ENCODE data around the gene HPS6. TPM values are rescaled to one million over a fixed set of nuclear protein-coding genes. Genes with fewer than 3 reads are reported as not detected.

HPS6 gene
- total RNA-seq, 4 donors from 2014 or later, result 3.8 to 28.4 (median 15.6) TPM

- peak overlapping the region; percentile 45 to 55 for H3K4me3 ChIP-seq
- peak overlapping the region; percentile 98 to 100 for H3K27ac ChIP-seq
- H3K4me1 ChIP-seq, result peaks cover 10 to 43% of the 10 kb centered on the region in 2 donors
- TF ChIP-seq CTCF (IDR thresholded peaks at IDR 0.05) (no peak), POLR2A (IDR thresholded peaks at IDR 0.05) (no peak)
- intact Hi-C loops (cut with DNase I; ENCODE audit: low total_unique reads), result no loop called here
- peak; percentile 32 to 39 for DNase-seq
- H3K36me3 ChIP-seq, result no peaks in the 10 kb centered on the region
- H3K9me3 ChIP-seq, result no peaks in the 10 kb centered on the region
- no peaks in the 10 kb centered on the region for H3K27me3 ChIP-seq
These were observed 49.1 kb downstream of the HPS6 start for GRCh38 chr10:102113956-102114857.

DNA sequence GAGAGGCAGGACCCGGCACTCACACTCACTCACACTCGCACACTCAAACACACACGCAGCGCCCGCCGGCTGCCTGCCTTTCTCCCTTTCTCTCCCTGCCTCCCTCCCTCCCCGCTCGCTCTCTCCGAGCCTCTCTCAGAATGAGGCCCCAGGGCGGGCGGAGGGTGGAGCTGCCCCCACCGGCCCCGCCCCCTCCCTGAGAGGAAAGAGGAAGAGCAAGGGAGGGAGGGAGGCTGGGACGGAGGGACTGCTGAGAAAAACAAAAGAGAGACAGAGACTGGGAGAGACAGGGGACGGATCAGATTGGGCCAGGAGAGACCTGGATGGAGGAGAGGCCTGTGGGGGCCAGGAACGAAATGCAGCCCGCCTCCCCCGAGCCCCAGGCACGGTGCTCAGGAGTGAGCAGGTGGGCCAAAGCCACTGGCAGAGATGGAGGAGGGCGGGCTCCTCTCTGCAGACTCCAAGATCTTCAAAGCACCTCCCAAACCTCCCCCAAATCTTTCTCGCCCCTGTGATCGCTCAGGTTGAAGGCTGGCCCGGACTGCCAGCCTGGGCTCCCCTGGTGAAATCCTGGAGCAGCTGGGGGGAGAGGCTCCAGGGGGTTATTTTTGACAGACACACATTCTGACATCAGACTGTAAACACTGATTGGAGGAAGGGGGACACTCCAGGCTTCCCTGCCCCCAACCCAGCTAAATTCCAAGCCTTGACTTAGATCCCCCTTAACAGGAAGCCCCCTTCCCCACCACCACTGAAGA lies 49.9 kb downstream of the HPS6 start:
- Histone ChIP-seq H3K9me3 (no peaks in the 10 kb centered on the region), H3K27me3 (no peaks in the 10 kb centered on the region), H3K4me1 (peaks cover 10 to 43% of the 10 kb centered on the region in 2 donors), H3K36me3 (no peaks in the 10 kb centered on the region), H3K4me3 (peak overlapping the region; percentile 45 to 55), H3K27ac (peak overlapping the region; percentile 98 to 100)
- TF ChIP-seq POLR2A (IDR thresholded peaks at IDR 0.05) (peak; percentile 56 to 59), CTCF (IDR thresholded peaks at IDR 0.05) (no peak)
- DNase-seq, result peak; percentile 87 to 88
- intact Hi-C loops (cut with DNase I; ENCODE audit: low total_unique reads), result no loop called here

DNA sequence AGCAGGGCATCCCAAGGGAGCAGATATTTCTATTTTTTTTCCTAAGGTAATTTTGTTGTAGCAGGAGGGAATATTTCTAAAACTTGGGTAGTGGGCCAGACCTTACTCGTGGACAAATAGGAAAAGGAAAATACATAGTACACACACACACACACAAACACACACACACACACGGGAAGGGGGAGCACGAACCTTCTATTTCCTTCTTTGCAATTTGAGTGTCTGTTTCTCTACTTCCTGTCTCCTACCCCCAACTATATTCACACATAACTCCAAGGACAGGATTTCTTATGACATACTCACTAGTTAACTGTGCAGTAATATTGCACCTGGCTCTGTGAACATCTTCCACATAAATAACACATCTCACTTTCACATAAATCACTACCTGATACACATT lies 50.6 kb downstream of the HPS6 start:
- intact Hi-C loops (cut with DNase I; ENCODE audit: low total_unique reads), result no loop called here
- peaks cover 10 to 43% of the 10 kb centered on the region in 2 donors for H3K4me1 ChIP-seq

DNA sequence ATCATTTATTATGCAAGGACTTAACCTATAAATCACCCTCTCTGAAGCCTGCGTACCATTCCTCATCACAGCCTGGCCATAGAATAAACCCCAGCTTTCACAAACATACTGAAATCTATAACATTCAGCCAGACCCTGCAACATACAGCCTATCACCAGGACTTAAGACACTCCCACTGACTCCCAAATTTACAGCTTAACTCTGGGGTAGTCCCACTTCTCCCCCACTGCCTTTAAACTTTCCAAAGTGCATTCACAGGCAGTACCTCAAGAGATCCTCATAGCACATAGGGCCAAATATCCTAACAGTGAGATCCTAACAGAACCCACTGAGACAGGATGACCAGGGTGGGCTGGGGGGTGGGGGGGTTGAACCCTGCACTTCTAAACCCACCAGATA lies 51.5 kb downstream of the HPS6 start:
- intact Hi-C loops (cut with DNase I; ENCODE audit: low total_unique reads), result no loop called here
- DNase-seq, result no peak
- Histone ChIP-seq H3K36me3 (no peaks in the 10 kb centered on the region), H3K4me3 (peak overlapping the region in 1 of 2 donors; percentile 84), H3K27ac (peak overlapping the region; percentile 98 to 100), H3K27me3 (no peaks in the 10 kb centered on the region), H3K9me3 (no peaks in the 10 kb centered on the region), H3K4me1 (peaks cover 10 to 43% of the 10 kb centered on the region in 2 donors)
- no peak for TF ChIP-seq CTCF (IDR thresholded peaks at IDR 0.05)
- no peak for TF ChIP-seq POLR2A (IDR thresholded peaks at IDR 0.05)

More for the DNA sequence above, 50.6 kb downstream of the HPS6 start:
- Histone ChIP-seq H3K4me3 (peak overlapping the region; percentile 45 to 55), H3K27me3 (no peaks in the 10 kb centered on the region), H3K9me3 (no peaks in the 10 kb centered on the region), H3K27ac (peak overlapping the region; percentile 98 to 100), H3K36me3 (no peaks in the 10 kb centered on the region)
- no peak for DNase-seq
- no peak for TF ChIP-seq CTCF (IDR thresholded peaks at IDR 0.05)
- TF ChIP-seq POLR2A (IDR thresholded peaks at IDR 0.05), result no peak

Small RNAs within 50 kb of the gene (small RNA-seq; reads per million reads assigned to genes)
- gene AL500527.1 (not detected), gene AL500527.2 (not detected)

Other genes with a start within 250 kb of the HPS6 start
- 100 to 1,000 TPM in 3 of 4 donors, 10 to 100 TPM in 1; 63.5 to 181 (median 156) TPM for gene OGA, start 246.9 kb upstream of the HPS6 start, total RNA-seq
- gene KCNIP2, start 221.5 kb upstream of the HPS6 start, total RNA-seq, result 1 to 10 TPM in 2 of 4 donors, under 1 TPM in 1, not detected in 1; 0.29 to 8.6 (median 4.1) TPM
- gene ARMH3, start 9.2 kb upstream of the HPS6 start, total RNA-seq, result 10 to 100 TPM; 10.6 to 29.8 (median 20.9) TPM
- 100 to 1,000 TPM in 1 of 4 donors, 10 to 100 TPM in 3; 17.4 to 121 (median 43.8) TPM for gene LDB1, start 55.0 kb downstream of the HPS6 start, total RNA-seq
- 10 to 100 TPM in 3 of 4 donors, 1 to 10 TPM in 1; 1.8 to 58.2 (median 15.5) TPM for gene PPRC1, start 67.7 kb downstream of the HPS6 start, total RNA-seq
- 10 to 100 TPM; 15.4 to 54.0 (median 27.4) TPM for gene NOLC1, start 87.0 kb downstream of the HPS6 start, total RNA-seq
- under 1 TPM in 1 of 4 donors, not detected in 3; 0.51 TPM for gene ELOVL3, start 160.9 kb downstream of the HPS6 start, total RNA-seq
- not detected for gene PITX3, start 176.2 kb downstream of the HPS6 start, total RNA-seq
- 10 to 100 TPM; 10.9 to 45.4 (median 23.9) TPM for gene GBF1, start 180.2 kb downstream of the HPS6 start, total RNA-seq